HG03135 (cell line): ENCODE data around the gene MOCOS.
"Not testable (repeated sequence)": the region's sequence is repeated elsewhere in the genome, so short reads cannot be mapped to it uniquely, and the experiment has no call there.

Experiments
- ATAC-seq: cut with Tn5 transposase; IDR thresholded peaks from one replicate; pipeline ENCODE4 v1.9.1; 2021; ENCODE audit warnings: mild to moderate bottlenecking, moderate library complexity; ENCODE audit not compliant: unreplicated experiment

The MOCOS gene

GRCh38 chr18:36187193-36187825, at the start of gene MOCOS:
Gene MOCOS (plus strand): TSS chr18:36187497. CDS start chr18:36187540, 43 bp downstream.
- peak; percentile 55 for ATAC-seq

- ATAC-seq = no peak
These were observed 48.1 kb upstream of the MOCOS start for GRCh38 chr18:36139245-36139644.

GRCh38 chr18:36141576-36141975, 45.7 kb upstream of the MOCOS start:
- no peak for ATAC-seq

GRCh38 chr18:36142751-36143150, 44.5 kb upstream of the MOCOS start:
- no peak for ATAC-seq

GRCh38 chr18:36143391-36143790, 43.9 kb upstream of the MOCOS start:
- ATAC-seq = no peak

GRCh38 chr18:36149514-36150289, 37.6 kb upstream of the MOCOS start:
- peak; percentile 96 for ATAC-seq

GRCh38 chr18:36152781-36153180, 34.5 kb upstream of the MOCOS start:
- ATAC-seq = no peak

- ATAC-seq = no peak
These were observed 34.1 kb upstream of the MOCOS start for GRCh38 chr18:36153203-36153602.

GRCh38 chr18:36153771-36154170, 33.5 kb upstream of the MOCOS start:
- ATAC-seq = no peak

GRCh38 chr18:36155851-36156757, 31.2 kb upstream of the MOCOS start:
- ATAC-seq = no peak

GRCh38 chr18:36157441-36157840, 29.9 kb upstream of the MOCOS start:
- no peak for ATAC-seq

GRCh38 chr18:36158266-36158867, 28.9 kb upstream of the MOCOS start:
- ATAC-seq = no peak

GRCh38 chr18:36160959-36161371, 26.3 kb upstream of the MOCOS start:
- ATAC-seq = no peak

GRCh38 chr18:36162981-36163380, 24.3 kb upstream of the MOCOS start:
- no peak for ATAC-seq

- ATAC-seq = no peak
These were observed 19.5 kb upstream of the MOCOS start for GRCh38 chr18:36167692-36168218.

- ATAC-seq = not testable (repeated sequence)
These were observed 19.0 kb upstream of the MOCOS start for GRCh38 chr18:36168296-36168695.

GRCh38 chr18:36169938-36170337, 17.4 kb upstream of the MOCOS start:
- ATAC-seq = no peak

GRCh38 chr18:36175481-36175880, 11.8 kb upstream of the MOCOS start:
- ATAC-seq = no peak

- no peak for ATAC-seq
These were observed 11.1 kb upstream of the MOCOS start for GRCh38 chr18:36176177-36176584.

GRCh38 chr18:36176711-36177110, 10.6 kb upstream of the MOCOS start:
- no peak for ATAC-seq

- no peak for ATAC-seq
These were observed 9.4 kb upstream of the MOCOS start for GRCh38 chr18:36177913-36178312.
